ENCODE data around the gene FOSL1.

Gene FOSL1

DNA sequence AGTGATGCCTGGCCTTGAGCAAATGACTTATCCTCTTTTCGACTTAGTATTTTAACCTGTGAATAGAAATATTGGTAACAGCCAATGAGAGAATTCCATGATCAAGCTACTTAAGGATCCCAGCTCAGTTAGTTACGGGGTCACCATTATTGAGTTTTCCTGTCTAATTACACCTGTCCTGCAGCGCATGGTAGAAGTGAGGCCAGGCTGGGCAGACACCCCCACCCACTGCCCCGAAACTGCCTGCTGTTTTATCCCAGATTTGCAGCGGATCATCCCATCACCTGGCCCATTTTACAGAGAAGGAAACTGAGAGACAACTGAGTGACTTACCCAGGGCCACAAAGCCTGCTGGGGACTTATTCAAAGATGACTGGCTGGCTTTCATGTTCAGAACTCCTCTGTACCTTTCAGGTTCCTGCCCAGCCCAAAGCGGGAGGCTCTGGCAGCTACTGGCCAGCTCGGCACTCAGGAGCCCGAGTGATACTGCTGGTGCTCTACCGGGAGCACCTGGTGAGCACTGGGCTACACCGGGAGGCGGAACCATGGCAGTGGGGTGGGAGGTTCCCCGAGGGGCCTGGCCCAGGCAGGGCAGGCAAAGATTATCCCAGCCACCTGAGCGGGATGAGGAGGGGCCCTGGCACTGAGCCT lies 38.5 kb downstream of the FOSL1 start:
- no peak for DNase-seq

DNA sequence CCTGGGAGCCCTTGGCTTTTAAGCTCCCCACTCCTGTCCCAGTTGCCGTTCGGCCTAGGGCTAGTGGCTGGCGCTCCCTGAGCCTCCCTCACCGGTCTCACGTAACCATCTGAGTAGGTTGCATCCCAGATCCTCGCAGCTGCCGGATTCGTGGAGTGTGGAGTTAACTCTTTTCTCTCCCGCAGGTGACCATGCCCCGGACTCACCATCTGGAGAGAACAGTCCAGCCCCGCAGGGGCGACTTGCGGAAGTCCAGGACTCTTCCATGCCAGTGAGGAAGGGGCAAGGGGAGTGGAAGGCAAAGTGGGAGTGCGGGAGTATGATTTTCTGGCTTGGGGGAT lies 39.1 kb downstream of the FOSL1 start:
- DNase-seq = no peak

DNA sequence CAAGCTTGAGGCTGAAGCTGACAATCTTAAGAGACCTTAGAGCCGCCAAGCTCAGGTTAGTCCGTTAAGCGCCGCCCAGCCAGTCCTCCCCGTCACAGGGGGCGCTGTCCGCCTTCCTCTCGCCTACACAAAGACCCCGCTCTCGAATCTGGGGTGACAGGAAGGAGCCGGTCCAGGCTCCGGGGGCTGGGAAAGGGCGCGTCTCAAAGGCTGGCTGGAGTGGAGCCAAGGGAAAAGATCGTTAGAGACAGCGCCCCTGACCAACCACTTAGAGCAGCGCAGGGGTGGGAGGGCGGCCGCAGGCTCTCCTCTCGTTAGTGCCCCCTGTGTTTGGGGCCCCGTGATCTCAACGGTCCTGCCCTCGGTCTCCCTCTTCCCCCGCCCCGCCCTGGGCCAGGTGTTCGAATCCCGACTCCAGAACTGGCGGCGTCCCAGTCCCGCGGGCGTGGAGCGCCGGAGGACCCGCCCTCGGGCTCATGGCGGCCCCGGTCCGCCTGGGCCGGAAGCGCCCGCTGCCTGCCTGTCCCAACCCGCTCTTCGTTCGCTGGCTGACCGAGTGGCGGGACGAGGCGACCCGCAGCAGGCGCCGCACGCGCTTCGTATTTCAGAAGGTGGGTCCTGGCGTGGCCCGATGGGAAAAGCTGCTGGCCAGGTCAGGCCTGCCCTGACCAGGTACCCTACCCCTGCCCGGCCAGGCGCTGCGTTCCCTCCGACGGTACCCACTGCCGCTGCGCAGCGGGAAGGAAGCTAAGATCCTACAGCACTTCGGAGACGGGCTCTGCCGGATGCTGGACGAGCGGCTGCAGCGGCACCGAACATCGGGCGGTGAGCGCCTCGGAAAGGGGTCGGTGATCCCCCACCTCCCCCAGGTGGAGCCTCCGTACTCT lies 39.7 kb downstream of the FOSL1 start, which contains the start of gene MUS81:
Gene MUS81 (plus strand): TSS at position 156 of the 887 bp plus-strand sequence. CDS start 321 bp downstream, at position 477.
- peak; percentile 92 for DNase-seq

DNA sequence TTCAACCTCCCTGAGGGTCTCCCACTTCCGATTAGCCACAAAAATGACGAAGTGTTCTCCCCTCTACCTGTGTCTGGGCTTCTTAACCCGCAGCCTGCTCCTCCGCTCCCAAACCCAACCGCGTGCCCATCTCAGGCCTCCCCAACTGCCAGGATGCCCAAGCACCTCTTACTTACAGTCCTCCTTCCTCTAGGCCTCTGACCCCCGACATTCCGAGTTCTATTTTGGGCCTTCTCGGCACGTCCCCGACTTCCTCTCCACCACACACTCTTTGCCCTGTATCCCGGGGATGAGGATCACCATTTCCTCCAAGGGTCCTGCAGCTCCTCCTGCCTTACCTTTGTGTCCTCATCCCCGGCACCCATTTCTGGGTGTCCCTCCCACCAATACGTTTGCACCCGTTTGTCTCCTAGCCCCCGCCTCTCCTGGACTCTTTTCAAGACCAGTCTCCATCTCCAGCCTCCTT lies 40.3 kb downstream of the FOSL1 start:
- DNase-seq = no peak

DNA sequence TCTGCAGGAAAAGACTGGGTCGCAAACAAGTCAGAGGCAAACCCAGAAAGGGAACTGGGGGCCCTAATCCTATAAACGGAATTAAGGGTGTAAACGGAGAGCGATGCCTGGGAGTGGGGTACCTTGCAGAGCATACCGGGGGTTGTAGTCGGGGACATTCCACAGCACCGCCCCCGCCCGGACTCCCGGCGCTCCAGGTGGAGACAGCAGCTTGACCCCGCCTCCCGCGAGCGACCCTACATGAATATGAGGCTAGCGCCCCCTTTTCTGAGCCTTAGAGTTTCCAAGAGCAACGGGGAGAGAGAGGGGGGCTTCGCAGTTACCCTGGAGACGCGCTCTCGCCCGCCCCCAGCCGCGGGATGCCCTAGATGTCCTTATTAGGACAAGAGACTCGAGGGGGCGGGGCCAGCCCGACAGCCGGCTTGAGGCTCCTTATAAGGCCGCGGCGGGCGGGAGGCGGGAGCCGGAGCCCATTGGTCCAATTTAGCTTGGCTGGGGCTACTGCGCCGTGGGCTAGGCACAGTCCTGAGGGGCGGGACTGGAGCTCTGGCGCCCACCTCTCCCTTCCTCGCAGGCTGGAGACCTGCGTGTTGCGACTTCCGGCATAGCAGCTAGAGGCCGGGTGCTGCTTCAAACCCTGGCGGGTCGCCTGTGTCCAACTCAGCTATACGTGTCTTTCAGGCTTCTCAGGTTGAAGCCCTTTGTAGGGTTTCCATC lies 40.9 kb downstream of the FOSL1 start:
- DNase-seq = peak; percentile 93

DNA sequence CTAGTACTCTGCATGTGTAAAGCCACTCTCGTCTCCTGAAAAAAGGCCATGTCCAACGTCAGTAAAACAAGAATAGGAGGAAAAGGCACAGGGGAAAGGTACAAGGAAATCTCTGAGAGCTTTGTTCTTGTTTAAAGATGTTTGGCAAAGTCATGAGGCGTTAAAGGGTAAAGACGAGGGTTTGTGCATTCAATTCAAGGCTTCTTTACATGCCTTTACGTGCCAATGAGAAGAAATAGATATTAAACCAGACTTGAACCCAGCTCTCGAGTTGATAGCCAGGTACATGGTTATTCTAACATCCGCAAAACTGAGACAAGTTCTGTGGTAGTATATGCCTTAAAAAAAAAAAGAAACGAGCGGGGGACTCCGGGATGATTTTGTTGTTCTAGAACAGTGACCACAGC lies 41.5 kb downstream of the FOSL1 start:
- DNase-seq = no peak

DNA sequence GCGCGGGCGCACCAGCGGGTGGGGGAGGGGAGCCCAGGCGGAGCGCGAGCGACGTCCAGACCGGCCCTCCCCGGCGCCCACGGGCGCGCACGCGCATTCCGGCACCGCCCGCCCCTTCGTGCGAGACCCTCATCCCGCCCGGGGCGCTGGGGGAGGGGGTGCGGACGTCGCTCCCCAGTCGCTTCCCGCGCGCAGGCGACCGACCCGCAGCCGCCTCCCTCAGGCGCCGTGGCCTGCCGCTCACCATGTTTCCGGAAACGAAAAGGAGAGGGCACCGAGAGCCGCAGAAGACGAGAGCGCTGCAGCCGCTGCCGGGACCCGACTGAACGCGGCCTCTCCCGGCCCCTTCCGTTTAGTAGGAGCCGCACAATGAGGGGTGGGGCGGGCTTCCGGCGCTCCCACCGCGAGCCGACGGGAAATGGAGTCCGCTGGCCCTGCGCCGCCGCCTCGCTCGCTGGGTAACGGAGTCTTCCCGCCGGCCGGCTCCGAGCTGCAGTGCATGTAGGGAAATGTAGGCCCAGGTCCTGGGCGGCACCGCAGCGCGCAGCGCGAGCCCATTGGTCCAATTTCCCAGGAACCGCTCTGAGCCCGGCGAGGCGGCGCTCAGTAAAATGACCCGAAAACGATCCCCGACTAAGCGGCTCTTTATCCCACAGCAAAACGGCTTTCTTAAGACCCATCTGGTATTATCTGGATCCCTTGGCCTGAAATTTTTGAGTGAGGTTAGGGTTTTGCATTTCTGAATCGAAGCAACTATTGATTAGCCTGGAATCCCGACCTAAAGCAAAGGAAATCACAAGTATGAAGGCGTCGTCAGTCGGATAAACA lies 42.1 kb downstream of the FOSL1 start, which contains the start of gene CFL1:
Gene CFL1 (minus strand): TSS at position 328 of the 828 bp plus-strand sequence. CDS start 81 bp downstream, at position 247.
- peak; percentile 97 for DNase-seq

DNA sequence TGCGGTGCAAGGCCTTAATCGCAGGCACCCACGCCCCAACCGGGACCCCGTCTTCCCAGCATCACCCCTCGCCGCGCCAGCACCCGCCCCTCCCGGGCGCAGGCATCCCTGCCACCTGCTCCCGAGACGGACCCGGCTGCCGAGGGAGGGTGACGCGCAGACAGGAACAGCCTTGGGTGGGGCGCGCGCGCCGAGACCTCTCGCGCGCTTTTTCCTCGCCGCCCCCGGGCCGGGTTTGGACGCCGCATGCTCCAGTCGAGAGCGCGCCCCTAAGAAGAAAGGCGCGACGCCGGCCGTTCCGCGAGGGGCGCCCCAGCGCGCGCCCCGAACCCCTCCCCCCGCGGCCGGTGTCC lies 42.7 kb downstream of the FOSL1 start:
- peak; percentile 62 for DNase-seq

DNA sequence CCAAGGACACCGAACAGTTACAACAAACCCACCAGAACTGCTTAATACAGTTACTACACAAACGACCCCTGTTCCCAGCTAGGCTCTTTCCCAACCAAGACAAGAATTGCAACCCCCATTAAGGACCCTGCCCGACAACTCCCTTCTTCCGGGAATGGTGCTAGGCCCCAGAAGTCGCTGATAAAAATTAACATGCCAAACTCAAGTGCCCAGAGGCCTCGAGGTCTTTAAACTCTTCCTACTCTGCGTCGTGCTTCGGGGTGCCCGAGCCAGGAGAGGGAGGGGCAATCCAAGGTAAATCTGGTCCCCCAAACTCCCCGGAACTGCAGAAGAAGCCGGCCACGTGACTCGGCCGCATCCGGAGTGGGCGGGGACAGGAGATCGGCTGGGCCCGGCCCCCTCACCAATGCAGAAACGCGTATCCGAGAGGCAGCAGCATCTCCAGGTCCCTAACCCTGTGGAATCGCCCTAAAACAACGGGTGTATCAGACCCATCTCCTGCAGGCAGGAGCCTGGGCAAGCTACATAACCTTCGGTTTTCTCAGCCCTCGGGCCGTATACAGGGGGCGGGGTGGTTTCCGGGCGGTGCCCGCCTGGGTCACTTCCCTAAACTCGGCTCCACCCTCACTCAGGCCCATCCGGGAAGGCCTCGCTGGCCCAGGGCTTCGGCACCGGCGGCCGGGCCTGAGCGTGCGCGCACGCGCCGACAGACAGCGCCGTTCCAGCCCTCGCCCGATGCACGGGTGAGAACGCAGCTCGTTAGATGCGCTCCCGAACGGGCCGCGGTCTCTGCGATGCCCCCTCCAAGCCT lies 43.3 kb downstream of the FOSL1 start:
- DNase-seq = peak; percentile 82

DNA sequence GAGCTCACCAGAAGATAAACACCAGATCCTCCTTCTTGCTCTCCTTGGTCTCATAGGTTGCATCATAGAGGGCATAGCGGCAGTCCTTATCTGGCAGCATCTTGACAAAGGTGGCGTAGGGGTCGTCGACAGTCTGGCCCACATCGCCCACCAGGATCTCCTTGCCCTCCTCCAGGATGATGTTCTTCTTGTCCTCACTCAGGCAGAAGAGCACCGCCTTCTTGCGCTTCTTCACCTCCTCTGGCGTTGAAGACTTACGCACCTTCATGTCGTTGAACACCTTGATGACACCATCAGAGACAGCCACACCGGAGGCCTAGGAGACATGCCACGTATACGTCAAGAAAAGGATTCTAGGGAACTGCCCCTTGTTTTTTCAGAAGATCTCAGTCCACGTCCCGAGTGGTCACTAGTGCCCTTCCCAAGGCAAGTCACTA lies 44.2 kb downstream of the FOSL1 start:
- no peak for DNase-seq

DNA sequence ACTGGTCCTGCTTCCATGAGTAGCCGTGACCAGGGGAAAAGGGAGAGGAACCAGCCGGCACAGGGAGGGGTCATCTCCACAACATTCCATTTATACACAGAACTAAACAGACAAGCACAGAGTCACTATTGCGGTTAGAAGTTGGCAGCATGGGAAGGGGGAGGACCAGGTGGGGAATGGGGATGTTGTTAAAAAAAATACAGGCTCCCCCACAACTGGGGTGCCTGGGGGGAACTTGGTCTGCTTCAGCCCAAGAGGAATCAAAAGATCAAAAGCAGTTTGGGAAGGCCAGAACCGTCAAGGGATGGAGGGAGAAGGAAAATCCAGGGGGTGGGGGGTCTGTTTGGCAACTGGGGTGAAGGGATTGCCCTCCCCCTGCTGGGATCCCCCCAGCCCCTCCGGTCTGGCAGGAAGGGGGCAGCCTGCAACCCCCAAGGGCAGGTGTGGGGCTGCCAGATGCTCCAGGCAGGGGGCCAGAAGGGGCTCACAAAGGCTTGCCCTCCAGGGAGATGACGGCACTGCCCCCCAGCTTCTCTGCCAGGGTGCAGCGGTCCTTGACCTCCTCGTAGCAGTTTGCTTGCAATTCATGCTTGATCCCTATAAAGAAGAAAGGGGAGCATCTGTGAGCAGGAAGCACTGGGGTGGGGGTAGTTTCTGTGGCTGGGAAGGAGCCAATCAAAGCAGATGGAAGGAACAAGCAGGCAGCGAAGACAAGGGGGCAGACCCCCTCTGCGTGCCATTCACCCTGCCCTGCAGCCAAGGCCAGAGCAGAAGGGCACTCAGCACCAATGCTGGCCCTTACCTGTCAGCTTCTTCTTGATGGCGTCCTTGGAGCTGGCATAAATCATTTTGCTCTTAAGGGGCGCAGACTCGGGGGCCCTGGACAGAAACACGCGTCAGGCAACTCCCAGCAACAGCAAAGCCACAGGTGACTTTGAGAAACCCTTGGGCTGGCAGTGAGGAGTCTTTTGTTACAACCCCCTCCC lies 45.0 kb downstream of the FOSL1 start:
- DNase-seq = no peak

DNA sequence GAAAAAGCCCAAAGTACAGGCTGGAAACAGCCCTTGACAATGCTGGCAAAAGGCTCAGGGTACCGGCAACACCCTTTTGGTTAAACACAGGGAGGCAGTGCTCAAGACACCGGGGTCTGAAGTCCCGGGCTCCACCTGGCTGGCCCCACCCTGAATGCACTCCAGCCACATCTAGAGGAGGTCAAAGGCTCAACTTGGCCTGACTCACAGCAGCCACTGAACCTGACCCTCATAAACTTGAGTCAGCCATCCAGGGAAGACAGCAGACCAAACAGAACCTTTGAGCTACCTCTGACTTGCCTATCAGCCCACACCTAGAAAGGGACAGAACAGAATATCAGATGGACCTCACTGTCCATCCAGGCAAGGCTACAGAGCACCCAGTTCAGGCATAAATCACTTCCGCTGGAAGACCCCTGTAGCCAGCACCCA lies 46.0 kb downstream of the FOSL1 start:
- DNase-seq = no peak

DNA sequence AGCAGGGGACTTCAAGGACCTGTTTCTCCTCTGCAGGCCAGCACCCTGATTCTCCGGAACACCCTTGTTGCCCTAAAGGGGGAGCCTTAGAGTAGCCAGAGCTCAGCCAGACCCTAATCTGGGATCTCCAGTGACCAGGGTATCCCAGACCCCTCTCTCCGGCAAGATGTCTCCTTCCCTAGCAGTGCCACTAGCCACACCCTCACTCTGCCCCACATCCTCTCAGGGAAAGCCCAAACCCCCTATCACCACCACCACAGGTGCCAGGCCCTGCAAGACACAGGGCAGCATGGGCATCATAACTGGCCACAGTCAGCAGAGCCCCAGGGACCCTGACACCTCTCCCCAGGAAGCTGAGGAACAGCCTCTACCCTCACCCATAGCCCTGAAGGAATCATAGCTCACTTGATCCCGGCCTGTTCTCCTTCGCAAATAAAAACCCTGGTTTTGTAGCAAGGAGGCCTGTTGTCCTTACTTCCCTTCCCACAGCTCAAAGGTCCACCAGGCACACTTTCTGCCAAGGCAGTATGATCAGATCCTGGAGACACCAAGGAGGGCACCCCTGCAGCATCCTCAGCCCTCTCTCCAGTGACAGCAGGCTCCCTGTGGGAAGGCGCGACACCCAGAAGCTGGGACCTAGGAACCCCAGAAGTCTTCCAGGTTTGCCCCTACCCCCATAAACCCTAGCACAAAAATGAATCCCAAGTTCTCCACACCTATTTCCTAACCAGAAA lies 46.8 kb downstream of the FOSL1 start:
- no peak for DNase-seq

DNA sequence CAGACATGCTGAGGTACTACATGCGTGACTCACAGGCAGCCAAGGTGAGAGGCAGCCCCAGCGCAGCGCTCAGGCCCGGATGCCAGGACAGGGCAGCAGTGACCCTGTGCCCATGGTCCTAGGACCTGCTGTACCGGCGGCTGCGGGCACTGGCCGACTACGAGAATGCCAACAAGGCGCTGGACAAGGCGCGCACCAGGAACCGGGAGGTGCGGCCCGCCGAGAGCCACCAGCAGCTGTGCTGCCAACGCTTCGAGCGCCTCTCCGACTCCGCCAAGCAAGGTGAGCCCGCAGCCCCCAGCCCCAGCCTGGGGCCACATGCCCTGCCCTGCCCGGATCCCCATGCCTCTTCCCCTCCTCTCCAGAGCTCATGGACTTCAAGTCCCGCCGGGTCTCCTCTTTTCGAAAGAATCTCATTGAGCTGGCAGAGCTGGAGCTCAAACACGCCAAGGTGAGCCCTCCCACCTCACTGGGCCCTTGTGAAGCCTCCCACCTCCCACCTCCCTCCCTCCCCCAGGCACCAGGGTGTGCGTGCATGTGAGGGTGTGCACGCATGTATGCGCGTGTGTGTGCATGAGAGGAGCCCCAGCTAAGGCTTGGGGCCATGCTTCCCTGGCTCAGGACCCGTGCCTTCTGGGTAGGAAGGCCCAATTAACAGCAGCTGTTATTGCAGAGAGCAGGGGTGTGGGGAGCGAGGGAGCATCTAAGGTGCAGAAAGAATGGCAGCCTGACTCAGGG lies 47.5 kb downstream of the FOSL1 start:
- no peak for DNase-seq

DNA sequence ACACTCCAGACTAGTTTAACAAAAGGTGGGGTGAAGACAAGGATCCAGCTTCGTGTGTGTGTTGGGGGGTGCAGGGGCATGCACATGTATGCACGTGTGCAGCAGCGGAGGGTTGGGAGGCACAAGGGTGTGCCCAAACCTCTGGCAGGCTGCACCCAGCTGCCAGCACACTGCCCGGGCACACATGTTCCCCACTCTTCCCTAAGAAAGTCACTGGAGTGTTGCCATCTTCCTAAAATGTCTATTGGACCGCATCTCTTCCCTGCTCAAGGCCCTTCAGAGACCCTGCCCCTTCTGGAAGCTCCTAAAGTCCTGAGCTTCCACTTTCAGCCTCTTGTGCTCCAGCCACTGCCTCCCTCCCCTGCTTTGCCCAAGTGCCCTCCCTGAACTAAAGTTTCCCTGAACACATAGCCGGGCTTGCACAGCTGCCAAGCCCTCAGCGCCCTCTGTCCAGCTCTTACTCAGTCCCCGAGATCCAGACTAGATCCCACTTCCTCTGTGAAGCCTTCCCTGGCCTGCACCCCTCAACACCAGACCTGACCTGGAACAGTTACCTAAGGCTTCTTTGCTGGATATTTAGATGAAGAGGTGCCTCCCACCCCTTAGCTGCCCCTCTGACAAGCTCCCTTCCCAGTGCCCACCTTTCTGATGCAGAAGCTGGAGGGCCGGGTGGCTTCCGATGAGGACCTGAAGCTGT lies 48.2 kb downstream of the FOSL1 start:
- no peak for DNase-seq

DNA sequence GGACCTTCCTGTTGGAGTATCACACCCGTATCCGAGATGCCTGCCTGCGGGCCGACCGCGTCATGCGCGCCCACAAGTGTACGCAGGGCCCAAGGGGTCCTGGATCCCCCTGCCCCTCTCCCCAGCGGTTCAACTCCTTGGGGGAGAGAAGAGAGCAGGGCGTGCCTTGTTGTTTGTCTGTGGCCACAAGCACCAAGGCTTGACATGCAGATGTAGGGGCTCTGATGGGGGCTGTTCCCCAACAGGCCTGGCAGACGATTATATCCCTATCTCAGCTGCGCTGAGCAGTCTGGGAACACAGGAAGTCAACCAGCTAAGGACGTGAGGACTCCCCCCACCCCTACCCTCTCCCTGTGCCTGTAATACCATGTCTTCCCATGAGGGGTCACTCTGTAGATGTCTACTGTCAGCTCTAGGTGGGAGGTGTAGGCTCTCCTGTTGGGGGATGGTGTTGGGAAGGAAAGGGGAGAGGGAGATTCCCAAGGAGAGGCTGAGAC lies 49.1 kb downstream of the FOSL1 start:
- DNase-seq = no peak

DNA sequence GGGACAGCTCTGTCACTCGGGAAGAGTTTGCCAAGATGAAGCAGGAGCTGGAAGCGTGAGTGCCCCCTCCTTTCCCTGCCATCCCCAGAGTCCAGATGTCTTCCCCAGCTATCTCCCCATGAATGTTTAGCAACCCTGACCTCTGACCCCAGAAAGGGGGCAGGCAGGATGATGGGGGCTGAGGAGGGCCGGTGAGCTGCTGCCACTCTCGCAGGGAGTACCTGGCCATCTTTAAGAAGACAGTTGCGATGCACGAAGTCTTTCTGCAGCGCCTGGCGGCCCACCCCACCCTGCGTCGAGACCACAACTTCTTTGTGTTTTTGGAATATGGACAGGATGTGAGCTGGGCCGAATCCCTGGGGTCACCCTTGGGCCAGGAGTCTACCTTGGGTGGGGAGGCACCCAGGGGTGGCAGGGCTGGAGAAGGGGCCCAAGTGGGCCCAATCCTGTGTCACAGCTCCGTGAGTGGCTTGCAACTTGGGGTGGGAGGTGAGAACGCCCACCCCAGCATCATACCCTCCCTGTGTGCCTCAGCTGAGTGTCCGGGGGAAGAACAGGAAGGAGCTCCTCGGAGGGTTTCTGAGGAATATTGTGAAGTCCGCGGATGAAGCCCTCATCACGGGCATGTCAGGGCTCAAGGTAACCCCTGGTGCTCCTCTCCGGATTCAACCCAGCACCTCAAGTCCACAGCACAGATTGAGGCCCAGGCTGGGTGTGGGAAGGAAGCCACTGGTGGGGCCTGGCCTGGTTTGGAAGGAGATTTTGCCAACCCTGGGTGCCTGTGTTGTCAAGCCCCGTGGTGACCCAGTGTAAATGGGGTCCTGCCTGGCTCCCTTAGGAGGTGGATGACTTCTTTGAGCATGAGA lies 49.7 kb downstream of the FOSL1 start:
- no peak for DNase-seq

Data from central memory CD4-positive, alpha-beta T cell (primary cell).